Left renal pelvis (tissue), 4 donors: Measurements from ENCODE around the gene DAAM1. TPM values are rescaled to one million over a fixed set of nuclear protein-coding genes. Genes with fewer than 3 reads are reported as not detected.

ENCODE experiments used
- DNase-seq, 4 donors: peaks; one replicate each; pipeline ENCODE4 v3.0.0-alpha.2; 2013; ENCODE audit warnings: low read depth in 4 of 4, low spot score in 3 of 4
- polyA plus RNA-seq, 4 donors: library from polyadenylated mRNA; unstranded; fragments of 120-200 nt; gene quantifications; one replicate each; pipeline ENCODE4 v1.2.1, GENCODE V29; 2013; ENCODE audit not compliant: insufficient read length in 4 of 4

Gene DAAM1
- polyA plus RNA-seq, 4 donors, result 56.3 to 125 (median 68.2) TPM

GRCh38 chr14:59215757-59216156, 27.3 kb downstream of the DAAM1 start:
- DNase-seq, result no peak

- no peak for DNase-seq
Observed at GRCh38 chr14:59217011-59217410, 28.5 kb downstream of the DAAM1 start.

DNA sequence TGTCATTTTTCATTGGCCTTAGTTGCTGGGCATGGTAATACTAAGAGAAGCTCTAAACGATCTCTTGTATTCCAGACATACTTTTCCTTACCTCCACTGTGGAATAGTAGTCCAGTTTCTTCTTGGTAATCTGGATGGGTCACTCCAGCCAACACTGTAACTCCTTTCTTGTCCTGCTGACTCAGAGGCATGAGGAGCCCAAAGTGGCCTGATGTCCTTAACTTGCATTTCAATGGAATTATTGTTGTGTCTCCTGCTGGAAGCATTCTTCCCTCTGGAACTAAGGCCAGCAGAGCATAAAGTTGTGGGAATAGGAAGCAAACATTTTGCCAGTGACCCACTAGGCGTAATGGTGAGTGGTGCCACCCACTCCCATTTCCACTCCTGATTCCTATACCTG, 33.1 kb downstream of the DAAM1 start:
- DNase-seq, result no peak

- no peak for DNase-seq
Observed at GRCh38 chr14:59224341-59224740, 35.9 kb downstream of the DAAM1 start.

DNA sequence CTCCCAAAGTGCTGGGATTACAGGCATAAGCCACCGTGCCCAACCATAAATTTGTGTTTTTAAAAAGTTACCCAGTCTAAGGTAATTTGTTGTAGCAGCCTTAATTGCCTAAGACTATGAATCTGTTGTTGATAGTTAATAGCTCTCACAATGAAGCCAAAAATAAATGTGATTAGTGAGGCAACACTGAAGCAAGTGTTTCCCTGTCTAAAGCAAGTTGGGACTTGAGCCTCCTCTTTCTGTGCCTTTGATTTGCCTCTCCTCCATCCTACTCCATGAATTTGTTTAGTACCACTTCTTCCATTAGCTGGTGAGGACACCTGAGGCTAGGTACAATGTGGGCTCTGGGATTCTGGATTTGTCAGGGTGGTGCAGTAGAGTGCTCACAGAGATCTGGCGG, 36.8 kb downstream of the DAAM1 start:
- no peak for DNase-seq

DNA sequence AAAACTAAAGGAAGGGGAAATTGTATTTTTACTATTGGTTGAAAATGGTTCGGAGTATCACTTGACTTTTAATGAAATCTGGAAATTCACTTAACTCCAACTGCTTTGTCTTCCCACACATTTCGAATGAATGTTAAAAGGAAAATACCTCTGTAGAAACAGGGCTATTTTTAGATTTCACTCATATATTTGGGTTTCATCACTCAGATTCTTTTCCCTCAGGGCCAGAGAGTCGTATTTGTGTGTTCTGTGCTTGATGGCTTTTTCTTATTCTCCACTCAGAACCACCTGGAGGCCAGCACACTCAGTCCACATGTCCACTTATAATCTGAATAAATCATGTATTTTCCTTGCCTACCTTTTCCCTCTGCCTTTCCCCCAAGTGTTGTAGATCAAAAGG, 40.0 kb downstream of the DAAM1 start:
- DNase-seq, result no peak

DNA sequence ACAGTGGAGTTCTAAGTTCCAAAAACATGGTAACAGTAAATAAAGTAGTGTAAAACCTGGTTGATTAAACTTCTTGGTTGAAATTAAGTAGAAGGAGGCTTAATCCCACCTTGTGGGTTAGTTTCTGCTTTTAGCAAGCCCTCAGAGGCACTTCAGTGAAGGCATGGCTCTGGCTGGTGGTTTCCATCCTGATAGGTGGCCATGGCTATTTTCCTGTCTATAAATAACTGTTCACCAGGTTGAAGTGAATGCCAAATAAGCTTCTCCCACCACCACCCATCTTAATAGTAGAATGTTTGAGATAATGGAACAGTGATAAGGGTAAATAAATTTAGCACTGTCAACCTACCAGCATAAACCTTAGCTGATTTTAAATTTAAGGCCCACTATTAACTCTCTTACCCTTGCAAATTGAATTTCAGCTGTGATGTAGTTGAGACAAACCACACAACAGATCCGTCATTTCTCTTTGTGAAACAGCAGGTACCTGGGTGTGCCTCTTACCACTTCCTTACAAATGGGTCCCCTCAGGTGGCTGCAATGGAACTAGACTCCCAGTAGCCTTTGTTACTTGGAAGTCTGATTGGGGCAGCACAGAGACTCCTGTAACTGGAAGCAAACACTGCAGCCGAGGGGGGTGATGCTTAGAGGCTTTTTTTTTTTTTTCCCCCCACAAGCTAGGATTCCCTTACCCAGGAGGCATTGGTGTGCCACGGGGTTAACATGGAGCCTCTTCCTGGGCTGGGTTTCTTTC, 41.4 kb downstream of the DAAM1 start:
- DNase-seq, result no peak

- DNase-seq, result no peak
Observed at GRCh38 chr14:59236195-59236594, 47.7 kb downstream of the DAAM1 start.

DNA sequence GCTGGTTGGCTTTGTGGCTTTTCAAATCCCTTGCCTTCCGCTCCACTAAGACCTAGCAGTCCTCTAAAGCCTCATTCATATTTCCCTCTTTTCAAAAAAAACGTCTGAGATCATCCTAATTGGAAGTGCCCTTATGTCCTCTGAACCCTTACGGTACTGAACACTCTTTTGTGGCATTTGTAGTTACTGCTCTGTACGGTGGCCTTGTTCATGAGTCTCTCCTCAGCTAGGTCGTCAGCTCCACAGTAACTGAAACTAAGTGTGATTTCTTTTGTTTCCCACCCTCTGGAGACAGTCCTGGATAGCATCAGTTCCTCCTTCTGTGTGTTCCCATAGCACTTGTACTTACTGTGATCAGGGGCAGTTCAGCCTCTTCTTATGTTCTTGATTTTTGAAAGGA, 49.7 kb downstream of the DAAM1 start:
- DNase-seq, result no peak

DNA sequence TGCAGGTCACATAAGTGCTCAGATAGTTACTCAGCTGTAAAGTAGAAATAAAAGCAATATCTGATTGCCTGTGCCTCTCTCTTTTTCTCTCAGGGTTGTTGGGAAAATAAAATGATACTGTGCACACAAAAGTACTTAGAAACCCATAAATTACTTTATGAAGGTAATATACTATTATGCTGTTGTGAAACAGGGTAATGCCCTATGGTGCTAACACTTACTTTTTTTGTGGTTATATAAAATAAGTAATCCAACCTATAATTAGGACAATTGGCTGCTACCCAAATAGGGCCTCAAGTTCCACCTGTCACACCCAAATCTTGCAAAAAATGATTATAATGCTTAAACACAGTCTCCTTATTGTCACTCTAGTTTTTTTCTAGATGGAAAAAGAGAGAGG, 50.6 kb downstream of the DAAM1 start:
- no peak for DNase-seq

- DNase-seq, result no peak
Observed at GRCh38 chr14:59240356-59240755, 51.9 kb downstream of the DAAM1 start.

- DNase-seq, result no peak
Observed at GRCh38 chr14:59241121-59241520, 52.7 kb downstream of the DAAM1 start.

- no peak for DNase-seq
Observed at GRCh38 chr14:59243174-59243573, 54.7 kb downstream of the DAAM1 start.

GRCh38 chr14:59244581-59244980, 56.1 kb downstream of the DAAM1 start:
- DNase-seq, result no peak

- no peak for DNase-seq
Observed at GRCh38 chr14:59245809-59246295, 57.4 kb downstream of the DAAM1 start.

DNA sequence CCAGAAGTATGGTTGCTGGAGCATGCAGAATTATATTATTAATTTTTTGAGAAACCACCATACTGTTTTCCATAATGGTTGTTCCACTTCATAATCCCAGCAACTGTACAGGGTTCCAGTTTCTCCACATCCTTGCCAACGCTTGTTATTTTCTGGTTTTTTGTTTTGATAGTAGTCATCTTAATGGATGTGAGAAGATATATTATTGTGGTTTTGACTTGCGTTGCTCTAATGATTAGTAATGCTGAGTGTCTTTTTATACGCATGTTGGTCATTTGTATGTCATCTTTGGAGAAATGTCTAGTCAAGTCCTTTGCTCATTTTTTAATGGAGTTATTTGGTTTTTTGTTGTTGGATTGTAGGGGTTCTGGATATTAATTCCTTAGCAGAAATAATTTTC, 58.1 kb downstream of the DAAM1 start:
- no peak for DNase-seq

GRCh38 chr14:59247801-59248584, 59.5 kb downstream of the DAAM1 start:
- no peak for DNase-seq

DNA sequence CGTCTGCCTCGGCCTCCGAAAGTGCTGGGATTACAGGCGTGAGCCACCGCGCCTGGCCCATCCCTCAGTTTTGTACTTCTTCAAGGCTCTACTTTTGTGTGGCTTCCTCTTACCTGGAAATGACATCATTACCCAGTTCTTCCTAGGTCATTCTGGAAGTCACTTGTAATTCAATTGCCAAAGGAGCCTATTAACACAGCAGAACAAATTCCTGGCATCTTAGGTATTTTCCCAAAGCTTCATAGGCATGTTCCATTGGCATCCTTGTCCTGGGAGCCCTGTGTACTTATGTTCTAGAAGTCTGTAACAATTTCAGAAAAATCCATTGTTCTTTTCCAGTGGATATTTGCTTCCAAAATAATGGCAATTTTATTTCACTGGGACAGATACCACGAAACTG, 60.6 kb downstream of the DAAM1 start:
- DNase-seq, result no peak

- no peak for DNase-seq
Observed at GRCh38 chr14:59251811-59252771, 63.6 kb downstream of the DAAM1 start.

- DNase-seq, result no peak
Observed at GRCh38 chr14:59252772-59253500, 64.5 kb downstream of the DAAM1 start.
